ENCODE results near the gene ILF3. TPM values are rescaled to one million over a fixed set of nuclear protein-coding genes. Genes with fewer than 3 reads are reported as not detected.

Gene ILF3
- total and polyA plus RNA-seq, 2 donors (not counting 3 experiments of a cell fraction or from before 2014, with no cell fraction given): 186 to 459 TPM

DNA sequence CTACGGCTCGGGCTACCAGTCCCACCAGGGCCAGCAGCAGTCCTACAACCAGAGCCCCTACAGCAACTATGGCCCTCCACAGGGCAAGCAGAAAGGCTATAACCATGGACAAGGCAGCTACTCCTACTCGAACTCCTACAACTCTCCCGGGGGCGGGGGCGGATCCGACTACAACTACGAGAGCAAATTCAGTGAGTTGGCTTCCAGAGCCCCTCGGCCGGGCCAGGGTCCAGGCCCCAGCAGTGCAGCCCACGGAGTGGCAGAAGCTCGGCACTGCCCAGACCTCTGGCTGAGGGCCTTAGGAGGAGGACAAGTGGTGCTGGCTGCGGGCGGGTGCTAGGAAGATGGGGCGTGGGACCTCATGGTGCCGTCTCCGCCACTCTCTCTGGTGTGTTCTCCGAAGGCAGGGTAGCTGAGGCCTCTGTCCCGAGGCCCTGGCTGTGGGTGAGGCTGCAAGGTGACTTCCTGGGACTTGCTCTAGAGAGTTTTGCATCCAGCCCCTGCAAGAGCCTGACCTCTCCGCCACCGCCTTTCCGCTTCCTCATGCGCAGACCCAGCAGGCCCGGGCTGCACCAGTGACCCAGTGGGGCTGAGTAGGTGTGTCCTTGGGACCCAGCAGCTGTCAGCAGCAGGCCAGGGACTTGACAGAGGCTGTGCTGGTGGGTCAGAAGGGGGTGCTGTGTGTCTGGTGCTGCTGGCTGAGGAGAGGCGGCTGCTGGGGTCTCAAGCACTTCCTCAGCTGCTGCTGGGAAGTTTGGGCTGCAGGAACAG lies 33.6 kb downstream of the ILF3 start:
- no peaks in the 10 kb centered on the region for H4K20me1 ChIP-seq (replicated peaks; ENCODE audit: control insufficient read depth, extremely low read depth, insufficient read depth, low read length)
- no peak overlapping the region for H3K27ac ChIP-seq (ENCODE audit: insufficient read depth, low read depth, low read length)
- FAIRE-seq: no peak
- H3K9me3 ChIP-seq (replicated peaks; ENCODE audit: control insufficient read depth, insufficient read depth, low read length): no peaks in the 10 kb centered on the region
- DNase-seq (ENCODE audit: low read depth, low spot score): no peak
- no peak overlapping the region for H2AFZ ChIP-seq (ENCODE audit: low read depth, low read length)
- H3K4me1 ChIP-seq (ENCODE audit: control insufficient read depth, extremely low read depth, insufficient read depth, low read length): no peaks in the 10 kb centered on the region
- no peak overlapping the region for H3K4me3 ChIP-seq (replicated peaks in 1 of 3; ENCODE audit: insufficient read depth in 1 of 3, low read depth in 1 of 3, low read length in 3 of 3)
- POLR2A ChIA-PET: no interaction called here
- TF ChIP-seq POLR2AphosphoS5 (IDR thresholded peaks at IDR 0.05; ENCODE audit: insufficient read depth, low read depth, low read length): no peak
- TF ChIP-seq FOS (IDR thresholded peaks at IDR 0.05; ENCODE audit: borderline replicate concordance, insufficient read depth, low read length): no peak
- TF ChIP-seq MYC (IDR thresholded peaks at IDR 0.05; ENCODE audit: low read depth, low read length): no peak
- no peak for TF ChIP-seq EZH2 (IDR thresholded peaks at IDR 0.05; ENCODE audit: borderline replicate concordance, low read depth, low read length, severe bottlenecking)
- intact Hi-C loops (cut with micrococcal nuclease): no loop called here
- no peak overlapping the region for H3K9ac ChIP-seq (replicated peaks; ENCODE audit: extremely low read depth, insufficient read depth, low read length)
- H3K79me2 ChIP-seq (ENCODE audit: control insufficient read depth, insufficient read depth, low read length): peaks cover 3% of the 10 kb centered on the region
- peaks cover 21 to 69% of the 10 kb centered on the region in 2 experiments for H3K36me3 ChIP-seq (ENCODE audit: control insufficient read depth in 2 of 2, extremely low read depth in 1 of 2, insufficient read depth in 2 of 2, low read length in 2 of 2)
- BruUV-seq (replicated peaks): no TSS peak
- no peak overlapping the region for H3K4me2 ChIP-seq (ENCODE audit: insufficient read depth, low read length)
- H3K27me3 ChIP-seq (ENCODE audit: control insufficient read depth in 2 of 2, insufficient read depth in 2 of 2, low read length in 2 of 2): no peaks in the 10 kb centered on the region
- CTCF ChIA-PET: interaction anchor here (2.1 to 3.4 kb wide), 2 partner anchors 12 kb away, joined by 5 to 22 read pairs; no protein-coding TSS in a partner anchor
- H3K9me1 ChIP-seq (replicated peaks; ENCODE audit: control insufficient read depth, extremely low read depth, insufficient read depth, low read length): no peaks in the 10 kb centered on the region
- dilution Hi-C loops (cut with MboI; ENCODE audit: extremely low pct_ligation_motif_present, low sequenced_read_pairs): no loop called here

GRCh38 chr19:10688545-10689280 lies 34.6 kb downstream of the ILF3 start:
- Histone ChIP-seq H2AFZ (ENCODE audit: low read depth, low read length) (no peak overlapping the region), H3K9ac (replicated peaks; ENCODE audit: extremely low read depth, insufficient read depth, low read length) (no peak overlapping the region), H3K9me3 (replicated peaks; ENCODE audit: control insufficient read depth, insufficient read depth, low read length) (no peaks in the 10 kb centered on the region), H3K4me2 (ENCODE audit: insufficient read depth, low read length) (no peak overlapping the region), H3K27ac (ENCODE audit: insufficient read depth, low read depth, low read length) (no peak overlapping the region), H4K20me1 (replicated peaks; ENCODE audit: control insufficient read depth, extremely low read depth, insufficient read depth, low read length) (no peaks in the 10 kb centered on the region), H3K27me3 (ENCODE audit: control insufficient read depth in 2 of 2, insufficient read depth in 2 of 2, low read length in 2 of 2) (no peaks in the 10 kb centered on the region), H3K4me3 (replicated peaks in 1 of 3; ENCODE audit: insufficient read depth in 1 of 3, low read depth in 1 of 3, low read length in 3 of 3) (no peak overlapping the region), H3K9me1 (replicated peaks; ENCODE audit: control insufficient read depth, extremely low read depth, insufficient read depth, low read length) (no peaks in the 10 kb centered on the region), H3K79me2 (ENCODE audit: control insufficient read depth, insufficient read depth, low read length) (peaks cover 3% of the 10 kb centered on the region), H3K4me1 (ENCODE audit: control insufficient read depth, extremely low read depth, insufficient read depth, low read length) (no peaks in the 10 kb centered on the region), H3K36me3 (ENCODE audit: control insufficient read depth in 2 of 2, extremely low read depth in 1 of 2, insufficient read depth in 2 of 2, low read length in 2 of 2) (peaks cover 16 to 59% of the 10 kb centered on the region in 2 experiments)
- ChIA-PET POLR2A (interaction anchor here (1.0 kb wide), 1 partner anchor 20 kb away, joined by 3 read pairs; no protein-coding TSS in a partner anchor), CTCF (interaction anchor here (3.4 kb wide), 1 partner anchor 11 kb away, joined by 22 read pairs; no protein-coding TSS in a partner anchor)
- no TSS peak for BruUV-seq (replicated peaks)
- DNase-seq (ENCODE audit: low read depth, low spot score) (no peak), FAIRE-seq (no peak)
- intact Hi-C loops (cut with micrococcal nuclease) (no loop called here), dilution Hi-C loops (cut with MboI; ENCODE audit: extremely low pct_ligation_motif_present, low sequenced_read_pairs) (no loop called here)
- TF ChIP-seq MYC (IDR thresholded peaks at IDR 0.05; ENCODE audit: low read depth, low read length): no peak
- TF ChIP-seq, protein P1, sequence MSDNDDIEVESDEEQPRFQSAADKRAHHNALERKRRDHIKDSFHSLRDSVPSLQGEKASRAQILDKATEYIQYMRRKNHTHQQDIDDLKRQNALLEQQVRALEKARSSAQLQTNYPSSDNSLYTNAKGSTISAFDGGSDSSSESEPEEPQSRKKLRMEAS (IDR thresholded peaks at IDR 0.05; ENCODE audit: insufficient read depth, insufficient read length): no peak
- no peak for TF ChIP-seq POLR2AphosphoS5 (IDR thresholded peaks at IDR 0.05; ENCODE audit: insufficient read depth, low read depth, low read length)
- no peak for TF ChIP-seq POLR2A (IDR thresholded peaks at IDR 0.05; ENCODE audit: low read depth, low read length)
- no peak for TF ChIP-seq EZH2 (IDR thresholded peaks at IDR 0.05; ENCODE audit: borderline replicate concordance, low read depth, low read length, severe bottlenecking)
- TF ChIP-seq, protein P2, sequence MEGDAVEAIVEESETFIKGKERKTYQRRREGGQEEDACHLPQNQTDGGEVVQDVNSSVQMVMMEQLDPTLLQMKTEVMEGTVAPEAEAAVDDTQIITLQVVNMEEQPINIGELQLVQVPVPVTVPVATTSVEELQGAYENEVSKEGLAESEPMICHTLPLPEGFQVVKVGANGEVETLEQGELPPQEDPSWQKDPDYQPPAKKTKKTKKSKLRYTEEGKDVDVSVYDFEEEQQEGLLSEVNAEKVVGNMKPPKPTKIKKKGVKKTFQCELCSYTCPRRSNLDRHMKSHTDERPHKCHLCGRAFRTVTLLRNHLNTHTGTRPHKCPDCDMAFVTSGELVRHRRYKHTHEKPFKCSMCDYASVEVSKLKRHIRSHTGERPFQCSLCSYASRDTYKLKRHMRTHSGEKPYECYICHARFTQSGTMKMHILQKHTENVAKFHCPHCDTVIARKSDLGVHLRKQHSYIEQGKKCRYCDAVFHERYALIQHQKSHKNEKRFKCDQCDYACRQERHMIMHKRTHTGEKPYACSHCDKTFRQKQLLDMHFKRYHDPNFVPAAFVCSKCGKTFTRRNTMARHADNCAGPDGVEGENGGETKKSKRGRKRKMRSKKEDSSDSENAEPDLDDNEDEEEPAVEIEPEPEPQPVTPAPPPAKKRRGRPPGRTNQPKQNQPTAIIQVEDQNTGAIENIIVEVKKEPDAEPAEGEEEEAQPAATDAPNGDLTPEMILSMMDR (IDR thresholded peaks at IDR 0.05; ENCODE audit: extremely low read depth in 1 of 2, insufficient read depth in 1 of 2, low read depth in 1 of 2, low read length in 2 of 2): no peak
- TF ChIP-seq FOS (IDR thresholded peaks at IDR 0.05; ENCODE audit: borderline replicate concordance, insufficient read depth, low read length): no peak
- no peak for TF ChIP-seq JUN (IDR thresholded peaks at IDR 0.05; ENCODE audit: borderline replicate concordance, insufficient read depth, insufficient read length, low read depth)
- TF ChIP-seq GATA2 (IDR thresholded peaks at IDR 0.05; ENCODE audit: insufficient read depth, insufficient read length, low read depth, low read length): no peak
